ENCODE data around the gene HLF.
"Not testable (repeated sequence)": the region's sequence is repeated elsewhere in the genome, so short reads cannot be mapped to it uniquely, and the experiment has no call there.

The HLF gene

GRCh38 chr17:55312852-55313251 lies 48.1 kb downstream of the HLF start:
- DNase-seq (ENCODE audit: low spot score): no peak

- DNase-seq (ENCODE audit: low spot score): no peak
These were observed 49.5 kb downstream of the HLF start for GRCh38 chr17:55314061-55314783.

- DNase-seq (ENCODE audit: low spot score): no peak
These were observed 50.2 kb downstream of the HLF start for GRCh38 chr17:55314784-55315491.

GRCh38 chr17:55316499-55316898 lies 51.7 kb downstream of the HLF start:
- DNase-seq (ENCODE audit: low spot score): no peak

GRCh38 chr17:55317284-55317683 lies 52.5 kb downstream of the HLF start:
- no peak for DNase-seq (ENCODE audit: low spot score)

- no peak for DNase-seq (ENCODE audit: low spot score)
These were observed 53.3 kb downstream of the HLF start for GRCh38 chr17:55318081-55318480.

GRCh38 chr17:55318715-55319487 lies 54.1 kb downstream of the HLF start:
- no peak for DNase-seq (ENCODE audit: low spot score)

- DNase-seq (ENCODE audit: low spot score): no peak
These were observed 55.3 kb downstream of the HLF start for GRCh38 chr17:55319933-55320593.

- DNase-seq (ENCODE audit: low spot score): no peak
These were observed 56.0 kb downstream of the HLF start for GRCh38 chr17:55320594-55321426.

- DNase-seq (ENCODE audit: low spot score): no peak
These were observed 56.8 kb downstream of the HLF start for GRCh38 chr17:55321427-55322060.

- DNase-seq (ENCODE audit: low spot score): no peak
These were observed 57.8 kb downstream of the HLF start for GRCh38 chr17:55322453-55322985.

- DNase-seq (ENCODE audit: low spot score): no peak
These were observed 58.9 kb downstream of the HLF start for GRCh38 chr17:55323518-55324295.

- DNase-seq (ENCODE audit: low spot score): no peak
These were observed 59.7 kb downstream of the HLF start for GRCh38 chr17:55324296-55324978.

GRCh38 chr17:55325406-55325805 lies 60.6 kb downstream of the HLF start:
- no peak for DNase-seq (ENCODE audit: low spot score)

GRCh38 chr17:55326030-55326429 lies 61.3 kb downstream of the HLF start:
- DNase-seq (ENCODE audit: low spot score): no peak

GRCh38 chr17:55327225-55328088 lies 62.7 kb downstream of the HLF start:
- no peak for DNase-seq (ENCODE audit: low spot score)

GRCh38 chr17:55328514-55328913 lies 63.8 kb downstream of the HLF start:
- not testable (repeated sequence) for DNase-seq (ENCODE audit: low spot score)

- DNase-seq (ENCODE audit: low spot score): no peak
These were observed 65.7 kb downstream of the HLF start for GRCh38 chr17:55330344-55330933.

All from HuH-7 (cell line).